ENCODE results near the gene COBLL1. TPM values are rescaled to one million over a fixed set of nuclear protein-coding genes. Genes with fewer than 3 reads are reported as not detected.

COBLL1 gene
- total RNA-seq, 2 donors from 2014 or later = 16.5 to 17.3 TPM

DNA sequence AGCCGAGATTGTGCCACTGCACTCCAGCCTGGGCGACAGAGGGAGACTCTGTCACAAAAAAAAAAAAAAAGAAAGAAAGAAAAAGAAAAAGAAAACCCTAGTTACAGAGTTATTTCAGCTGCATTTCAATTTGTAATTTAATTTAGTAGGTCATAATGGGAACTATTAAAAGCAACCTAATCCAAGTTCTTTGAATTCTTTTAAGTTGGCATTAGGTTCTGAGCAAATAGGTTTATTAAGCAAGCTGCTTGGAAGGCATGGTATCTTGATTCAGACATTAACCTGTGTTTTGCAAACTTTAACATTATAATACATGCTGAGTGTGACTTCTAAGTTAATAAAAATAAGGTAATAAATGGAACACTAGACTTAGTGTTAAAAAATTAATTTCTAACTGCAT, 29.8 kb upstream of the COBLL1 start:
- no peaks in the 10 kb centered on the region for H3K36me3 Mint-ChIP-seq (ENCODE audit: low read depth)
- no peaks in the 10 kb centered on the region for H3K4me1 ChIP-seq (ENCODE audit: control insufficient read depth, insufficient read depth, low read length)
- no peak for DNase-seq
- no peak overlapping the region for H3K9ac ChIP-seq (ENCODE audit: extremely low read depth, low read length, poor library complexity, severe bottlenecking)
- H3K4me3 Mint-ChIP-seq = no peak overlapping the region
- H3K9me3 ChIP-seq (ENCODE audit: control insufficient read depth, low read length) = no peaks in the 10 kb centered on the region
- H3K27me3 ChIP-seq (ENCODE audit: control insufficient read depth, insufficient read depth, low read length, poor library complexity, severe bottlenecking) = no peaks in the 10 kb centered on the region
- H3K27ac ChIP-seq (ENCODE audit: low read depth, low read length) = no peak overlapping the region
- H3K27ac Mint-ChIP-seq = no peak overlapping the region
- TF ChIP-seq, protein P1, sequence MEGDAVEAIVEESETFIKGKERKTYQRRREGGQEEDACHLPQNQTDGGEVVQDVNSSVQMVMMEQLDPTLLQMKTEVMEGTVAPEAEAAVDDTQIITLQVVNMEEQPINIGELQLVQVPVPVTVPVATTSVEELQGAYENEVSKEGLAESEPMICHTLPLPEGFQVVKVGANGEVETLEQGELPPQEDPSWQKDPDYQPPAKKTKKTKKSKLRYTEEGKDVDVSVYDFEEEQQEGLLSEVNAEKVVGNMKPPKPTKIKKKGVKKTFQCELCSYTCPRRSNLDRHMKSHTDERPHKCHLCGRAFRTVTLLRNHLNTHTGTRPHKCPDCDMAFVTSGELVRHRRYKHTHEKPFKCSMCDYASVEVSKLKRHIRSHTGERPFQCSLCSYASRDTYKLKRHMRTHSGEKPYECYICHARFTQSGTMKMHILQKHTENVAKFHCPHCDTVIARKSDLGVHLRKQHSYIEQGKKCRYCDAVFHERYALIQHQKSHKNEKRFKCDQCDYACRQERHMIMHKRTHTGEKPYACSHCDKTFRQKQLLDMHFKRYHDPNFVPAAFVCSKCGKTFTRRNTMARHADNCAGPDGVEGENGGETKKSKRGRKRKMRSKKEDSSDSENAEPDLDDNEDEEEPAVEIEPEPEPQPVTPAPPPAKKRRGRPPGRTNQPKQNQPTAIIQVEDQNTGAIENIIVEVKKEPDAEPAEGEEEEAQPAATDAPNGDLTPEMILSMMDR (conservative IDR thresholded peaks at IDR 0.05) = no peak
- 97% methylated on average over 2 of the region's 2 CpGs; no CpG with 5 or more reads in 1 of the 2 experiments for WGBS, 2 experiments (ENCODE audit: insufficient coverage in 1 of 2, insufficient read length in 1 of 2)
- no peaks in the 10 kb centered on the region for H3K36me3 ChIP-seq (ENCODE audit: control insufficient read depth, insufficient read depth, low read length)
- no peaks in the 10 kb centered on the region for H3K27me3 Mint-ChIP-seq (ENCODE audit: insufficient read depth)
- peaks cover 4% of the 10 kb centered on the region for H3K4me1 Mint-ChIP-seq
- H3K4me3 ChIP-seq (ENCODE audit: low read length) = no peak overlapping the region
- no peaks in the 10 kb centered on the region for H3K9me3 Mint-ChIP-seq

GRCh38 chr2:164869420-164869772, 27.8 kb upstream of the COBLL1 start:
- Histone ChIP-seq H3K27ac (ENCODE audit: low read depth, low read length) (no peak overlapping the region), H3K36me3 (ENCODE audit: control insufficient read depth, insufficient read depth, low read length) (no peaks in the 10 kb centered on the region), H3K4me3 (ENCODE audit: low read length) (no peak overlapping the region), H3K9ac (ENCODE audit: extremely low read depth, low read length, poor library complexity, severe bottlenecking) (no peak overlapping the region), H3K4me1 (ENCODE audit: control insufficient read depth, insufficient read depth, low read length) (no peaks in the 10 kb centered on the region), H3K9me3 (ENCODE audit: control insufficient read depth, low read length) (no peaks in the 10 kb centered on the region), H3K27me3 (ENCODE audit: control insufficient read depth, insufficient read depth, low read length, poor library complexity, severe bottlenecking) (no peaks in the 10 kb centered on the region)
- Mint-ChIP-seq H3K36me3 (ENCODE audit: low read depth) (no peaks in the 10 kb centered on the region), H3K27ac (no peak overlapping the region), H3K4me1 (peaks cover 4% of the 10 kb centered on the region), H3K27me3 (ENCODE audit: insufficient read depth) (no peaks in the 10 kb centered on the region), H3K9me3 (no peaks in the 10 kb centered on the region), H3K4me3 (no peak overlapping the region)
- no peak for DNase-seq
- TF ChIP-seq, protein P1 (conservative IDR thresholded peaks at IDR 0.05) = no peak

DNA sequence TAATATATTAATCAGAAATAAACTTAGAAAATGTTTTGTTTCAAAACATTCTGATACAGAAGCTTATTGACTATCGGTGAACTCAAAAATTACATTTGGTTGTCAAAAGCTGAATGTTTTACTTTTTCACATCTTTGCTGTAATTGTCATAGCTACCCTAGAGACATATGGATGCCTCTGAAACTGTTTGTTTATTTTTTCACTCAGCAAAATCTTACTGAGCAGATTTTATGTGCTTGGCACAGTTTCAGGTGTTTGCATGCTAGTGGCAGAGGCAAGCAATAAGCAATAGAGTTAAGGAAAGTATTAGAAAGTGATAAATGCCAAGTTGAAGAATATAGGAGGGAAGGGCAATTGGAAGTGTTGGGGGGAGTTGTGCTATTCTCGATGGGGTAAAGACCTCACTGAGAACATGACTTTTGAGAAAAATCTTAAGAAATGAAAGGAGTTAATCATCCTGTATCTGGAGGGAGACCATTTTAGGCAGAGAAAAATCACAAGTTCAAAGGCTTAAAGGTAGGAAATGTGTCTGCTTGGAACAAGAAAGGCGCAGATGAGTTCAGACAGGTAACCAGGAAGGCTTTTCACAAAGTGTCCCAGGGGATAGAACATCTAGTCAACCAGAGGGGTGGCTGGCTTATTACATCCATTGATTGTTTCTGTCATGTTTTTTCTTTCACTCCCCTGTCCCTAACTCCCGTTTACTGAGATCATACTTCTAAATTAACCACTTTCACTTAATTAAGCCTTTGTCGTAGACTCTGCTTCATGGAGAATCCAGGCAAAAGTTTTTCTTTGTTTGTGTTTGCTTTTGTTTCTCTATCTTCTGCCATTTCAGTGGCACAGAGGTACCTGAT, 27.2 kb upstream of the COBLL1 start:
- no peaks in the 10 kb centered on the region for H3K36me3 Mint-ChIP-seq (ENCODE audit: low read depth)

More for the DNA sequence above, 27.2 kb upstream of the COBLL1 start:
- H3K4me1 Mint-ChIP-seq = peaks cover 4% of the 10 kb centered on the region
- H3K4me3 ChIP-seq (ENCODE audit: low read length) = no peak overlapping the region
- no peak overlapping the region for H3K27ac ChIP-seq (ENCODE audit: low read depth, low read length)
- H3K27me3 Mint-ChIP-seq (ENCODE audit: insufficient read depth) = no peaks in the 10 kb centered on the region
- WGBS, 2 experiments (ENCODE audit: insufficient coverage in 1 of 2, insufficient read length in 1 of 2) = 94 to 98% methylated on average over 4 to 5 of the region's 5 CpGs
- TF ChIP-seq, protein P1 (conservative IDR thresholded peaks at IDR 0.05) = no peak
- no peak overlapping the region for H3K9ac ChIP-seq (ENCODE audit: extremely low read depth, low read length, poor library complexity, severe bottlenecking)
- H3K9me3 Mint-ChIP-seq = no peaks in the 10 kb centered on the region
- no peaks in the 10 kb centered on the region for H3K9me3 ChIP-seq (ENCODE audit: control insufficient read depth, low read length)
- no peak overlapping the region for H3K27ac Mint-ChIP-seq
- H3K27me3 ChIP-seq (ENCODE audit: control insufficient read depth, insufficient read depth, low read length, poor library complexity, severe bottlenecking) = no peaks in the 10 kb centered on the region
- H3K4me1 ChIP-seq (ENCODE audit: control insufficient read depth, insufficient read depth, low read length) = no peaks in the 10 kb centered on the region
- no peak for DNase-seq
- H3K36me3 ChIP-seq (ENCODE audit: control insufficient read depth, insufficient read depth, low read length) = no peaks in the 10 kb centered on the region
- no peak overlapping the region for H3K4me3 Mint-ChIP-seq

All from endodermal cell (in vitro differentiated cells).